Measurements from ENCODE around the gene FRY. TPM values are rescaled to one million over a fixed set of nuclear protein-coding genes. Genes with fewer than 3 reads are reported as not detected.

The FRY gene
- total and polyA plus RNA-seq, 10 of the 15 experiments (the other 5 are each of a cell fraction or from before 2014, with no cell fraction given) = 0.18 to 1.4 (median 0.30) TPM

DNA sequence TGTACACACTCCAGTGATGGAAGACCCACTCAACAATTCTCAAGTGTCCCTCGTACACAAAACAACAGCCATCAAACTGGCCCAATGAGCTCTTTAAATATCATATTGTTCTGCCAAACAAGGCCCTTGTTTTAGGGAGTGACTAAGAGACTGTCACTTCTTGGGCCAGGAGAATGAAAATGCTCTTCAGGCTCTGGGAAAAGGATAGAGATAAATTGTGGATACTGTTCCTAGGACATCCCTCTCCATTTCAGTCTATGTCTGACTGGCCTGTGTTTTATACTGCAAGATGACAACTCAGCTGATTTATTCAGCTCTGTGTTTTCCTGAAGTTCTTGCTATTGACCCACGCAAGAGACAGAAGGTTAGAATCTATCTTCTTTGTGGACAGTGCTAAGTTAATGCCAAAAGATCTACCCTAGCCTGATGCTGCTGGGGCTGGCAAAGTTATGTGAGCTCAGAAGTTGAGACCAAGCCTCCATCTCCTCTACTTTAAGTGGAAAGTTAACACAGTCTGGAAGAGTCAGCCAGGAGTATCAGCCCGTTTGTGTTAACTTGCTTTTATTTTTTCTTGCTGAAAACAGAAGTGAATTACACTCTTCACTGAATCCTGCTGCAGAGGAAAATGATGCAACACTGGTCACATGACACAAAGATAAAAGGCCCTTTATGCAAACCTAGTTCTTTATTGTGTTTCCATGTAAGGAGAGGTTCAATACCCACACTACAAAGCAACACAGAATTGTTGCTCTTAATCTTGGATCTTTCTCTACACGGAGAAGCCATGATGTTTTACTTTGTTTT is 14.6 kb downstream of the FRY start:
- Histone ChIP-seq H3K9me3 (replicated peaks; ENCODE audit: control insufficient read depth, insufficient read depth, low read length) (no peaks in the 10 kb centered on the region), H3K36me3 (ENCODE audit: control insufficient read depth in 2 of 2, insufficient read depth in 2 of 2, low read length in 1 of 2) (no peaks in the 10 kb centered on the region), H3K4me2 (ENCODE audit: control insufficient read depth, insufficient read depth) (no peak overlapping the region), H3K27ac (ENCODE audit: control insufficient read depth, insufficient read depth) (no peak overlapping the region), H2AFZ (ENCODE audit: control insufficient read depth, low read depth, low read length) (peak overlapping the region; percentile 66), H3K4me3 (no peak overlapping the region), H3K27me3 (replicated peaks in 1 of 2; ENCODE audit: control insufficient read depth in 2 of 2, insufficient read depth in 2 of 2, low read length in 1 of 2) (no peaks in the 10 kb centered on the region), H3K79me2 (ENCODE audit: control insufficient read depth, insufficient read depth, low read length) (no peaks in the 10 kb centered on the region), H3K4me1 (ENCODE audit: control insufficient read depth, insufficient read depth, low read length) (peaks cover 4% of the 10 kb centered on the region), H3K9ac (ENCODE audit: control insufficient read depth, insufficient read depth, low read length) (no peak overlapping the region), H4K20me1 (ENCODE audit: control insufficient read depth, insufficient read depth) (no peaks in the 10 kb centered on the region)
- ChIA-PET SMC1A (ENCODE audit: uncharacterized antibody, unreplicated experiment) (interaction anchor here (0.8 to 1.2 kb wide), 3 partner anchors 15 to 136 kb away, joined by 3 read pairs; partner anchors contain the start of gene FRY), CTCF (interaction anchor here (0.5 to 1.3 kb wide), 3 partner anchors 118 to 141 kb away, joined by 3 read pairs; no protein-coding TSS in a partner anchor), POLR2A (no interaction called here), RAD21 (ENCODE audit: unreplicated experiment) (no interaction called here)
- TF ChIP-seq RAD51 (IDR thresholded peaks at IDR 0.05) (peak; percentile 82), TCF7 (IDR thresholded peaks at IDR 0.05; ENCODE audit: borderline replicate concordance) (peak; percentile 73; the same call in 1 of the 2 replicates), CEBPB (IDR thresholded peaks at IDR 0.05; ENCODE audit: borderline replicate concordance in 1 of 2, low read depth in 2 of 2, low read length in 2 of 2) (peak in 1 of 2 experiments; percentile 51; a peak in 1 of 4 replicates), NFIC (IDR thresholded peaks at IDR 0.05; ENCODE audit: low read depth, low read length) (0 out of 2 replicates have a peak, but pooled peaks have one; percentile 22)
- TF ChIP-seq, protein P1, sequence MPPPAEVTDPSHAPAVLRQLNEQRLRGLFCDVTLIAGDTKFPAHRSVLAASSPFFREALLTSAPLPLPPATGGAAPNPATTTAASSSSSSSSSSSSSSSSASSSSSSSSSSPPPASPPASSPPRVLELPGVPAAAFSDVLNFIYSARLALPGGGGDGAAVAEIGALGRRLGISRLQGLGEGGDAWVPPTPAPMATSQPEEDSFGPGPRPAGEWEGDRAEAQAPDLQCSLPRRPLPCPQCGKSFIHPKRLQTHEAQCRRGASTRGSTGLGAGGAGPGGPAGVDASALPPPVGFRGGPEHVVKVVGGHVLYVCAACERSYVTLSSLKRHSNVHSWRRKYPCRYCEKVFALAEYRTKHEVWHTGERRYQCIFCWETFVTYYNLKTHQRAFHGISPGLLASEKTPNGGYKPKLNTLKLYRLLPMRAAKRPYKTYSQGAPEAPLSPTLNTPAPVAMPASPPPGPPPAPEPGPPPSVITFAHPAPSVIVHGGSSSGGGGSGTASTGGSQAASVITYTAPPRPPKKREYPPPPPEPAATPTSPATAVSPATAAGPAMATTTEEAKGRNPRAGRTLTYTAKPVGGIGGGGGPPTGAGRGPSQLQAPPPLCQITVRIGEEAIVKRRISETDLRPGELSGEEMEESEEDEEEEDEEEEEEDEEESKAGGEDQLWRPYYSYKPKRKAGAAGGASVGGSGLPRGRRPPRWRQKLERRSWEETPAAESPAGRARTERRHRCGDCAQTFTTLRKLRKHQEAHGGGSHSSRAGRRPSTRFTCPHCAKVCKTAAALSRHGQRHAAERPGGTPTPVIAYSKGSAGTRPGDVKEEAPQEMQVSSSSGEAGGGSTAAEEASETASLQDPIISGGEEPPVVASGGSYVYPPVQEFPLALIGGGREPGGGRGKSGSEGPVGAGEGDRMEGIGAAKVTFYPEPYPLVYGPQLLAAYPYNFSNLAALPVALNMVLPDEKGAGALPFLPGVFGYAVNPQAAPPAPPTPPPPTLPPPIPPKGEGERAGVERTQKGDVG (CRISPR knock-in tag; IDR thresholded peaks at IDR 0.05) = no peak
- TF ChIP-seq, protein P2, sequence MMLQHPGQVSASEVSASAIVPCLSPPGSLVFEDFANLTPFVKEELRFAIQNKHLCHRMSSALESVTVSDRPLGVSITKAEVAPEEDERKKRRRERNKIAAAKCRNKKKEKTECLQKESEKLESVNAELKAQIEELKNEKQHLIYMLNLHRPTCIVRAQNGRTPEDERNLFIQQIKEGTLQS (IDR thresholded peaks at IDR 0.05; ENCODE audit: borderline replicate concordance, extremely low read depth, low read depth, low read length) = no peak
- ATAC-seq (peak; percentile 52), DNase-seq (ENCODE audit: low read depth, low spot score) (no peak), FAIRE-seq (no peak)
- intact Hi-C loops (cut with micrococcal nuclease; ENCODE audit: unreplicated experiment) (no loop called here), in situ Hi-C loops (cut with MboI) (no loop called here)
- WGBS (ENCODE audit: insufficient coverage, insufficient replicate concordance, low lambda C conversion rate, missing lambda C conversion rate) = 69% methylated on average over 4 of the region's 4 CpGs
- BruUV-seq (replicated peaks) = no TSS peak
